GM18498 (cell line): ENCODE data around the gene ZNF469.

Experiments
- ATAC-seq: cut with Tn5 transposase; IDR thresholded peaks from one replicate; pipeline ENCODE4 v1.9.1; 2021; ENCODE audit warnings: mild to moderate bottlenecking, moderate library complexity; ENCODE audit not compliant: unreplicated experiment

ZNF469 gene

DNA sequence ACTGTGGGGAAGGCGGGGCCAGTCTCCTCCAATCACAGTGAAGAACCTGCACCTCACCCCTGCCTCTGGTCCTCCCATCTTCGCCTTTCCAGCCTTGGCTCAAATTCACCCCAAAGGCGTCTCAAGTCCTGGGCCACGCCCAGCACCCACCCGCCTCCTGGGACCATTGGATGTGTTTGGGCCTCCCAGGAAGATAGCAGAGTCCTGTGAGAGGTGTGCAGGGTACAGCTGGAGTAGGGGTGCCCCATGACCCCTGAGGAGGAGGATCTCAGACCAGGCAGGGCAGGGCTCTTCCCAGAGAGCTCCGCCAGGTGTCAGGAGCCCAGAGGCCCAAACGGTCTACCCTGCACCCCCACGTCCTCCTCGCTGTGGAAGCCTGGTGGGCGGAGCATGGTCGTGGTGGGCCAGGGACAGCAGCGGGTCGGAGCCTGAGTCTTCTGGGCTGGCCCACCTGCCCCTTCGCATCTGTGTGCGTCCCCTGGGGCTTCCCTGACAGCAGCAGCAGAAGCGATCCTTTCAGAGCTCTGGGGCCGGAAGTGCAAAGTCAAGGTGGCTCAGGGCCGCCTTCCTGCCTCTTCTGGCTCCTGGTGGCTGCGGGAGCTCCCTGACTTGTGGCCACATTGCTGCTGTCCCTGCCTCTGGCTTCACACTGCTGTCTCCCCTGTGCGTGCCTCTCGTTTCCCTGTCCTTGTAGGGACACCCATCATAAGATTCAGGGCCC lies 34.9 kb upstream of the ZNF469 start:
- ATAC-seq, result no peak

DNA sequence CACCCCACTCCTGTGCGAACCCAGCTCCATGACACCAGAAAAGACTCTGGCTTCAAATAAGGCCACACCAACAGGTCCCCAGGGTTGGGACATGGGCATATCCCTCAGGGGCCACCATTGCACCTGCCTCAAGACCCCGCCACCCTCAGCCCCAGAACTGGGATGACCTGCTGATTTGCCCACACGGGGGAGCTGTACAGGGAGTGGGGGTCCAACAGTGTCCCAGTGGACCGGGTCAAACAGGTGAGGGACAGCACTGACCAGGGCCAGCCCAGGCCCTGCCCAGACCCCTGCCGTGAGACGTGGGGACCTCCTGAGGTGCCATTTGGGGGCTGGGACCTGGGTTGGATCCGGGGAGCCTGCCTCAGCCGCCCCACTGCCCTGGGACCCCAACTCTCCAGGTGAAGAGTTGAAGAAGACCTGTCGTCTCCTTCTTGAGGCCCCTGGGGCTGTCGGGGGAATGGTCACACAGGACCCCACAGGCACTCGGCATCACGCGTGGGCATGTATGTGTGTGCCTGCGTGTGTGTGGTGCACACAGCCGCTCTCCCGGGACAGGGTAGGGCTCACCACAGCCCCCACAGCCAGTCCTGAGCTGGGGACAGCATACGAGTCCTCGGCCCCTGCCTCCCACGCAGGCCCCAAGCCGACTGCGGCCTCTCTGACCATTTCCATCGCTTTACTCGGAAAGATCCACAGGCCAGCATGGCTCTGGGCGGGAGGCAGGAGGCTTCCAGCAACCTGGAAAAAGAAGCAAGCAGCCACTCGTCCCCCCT lies 34.2 kb upstream of the ZNF469 start:
- ATAC-seq, result no peak

DNA sequence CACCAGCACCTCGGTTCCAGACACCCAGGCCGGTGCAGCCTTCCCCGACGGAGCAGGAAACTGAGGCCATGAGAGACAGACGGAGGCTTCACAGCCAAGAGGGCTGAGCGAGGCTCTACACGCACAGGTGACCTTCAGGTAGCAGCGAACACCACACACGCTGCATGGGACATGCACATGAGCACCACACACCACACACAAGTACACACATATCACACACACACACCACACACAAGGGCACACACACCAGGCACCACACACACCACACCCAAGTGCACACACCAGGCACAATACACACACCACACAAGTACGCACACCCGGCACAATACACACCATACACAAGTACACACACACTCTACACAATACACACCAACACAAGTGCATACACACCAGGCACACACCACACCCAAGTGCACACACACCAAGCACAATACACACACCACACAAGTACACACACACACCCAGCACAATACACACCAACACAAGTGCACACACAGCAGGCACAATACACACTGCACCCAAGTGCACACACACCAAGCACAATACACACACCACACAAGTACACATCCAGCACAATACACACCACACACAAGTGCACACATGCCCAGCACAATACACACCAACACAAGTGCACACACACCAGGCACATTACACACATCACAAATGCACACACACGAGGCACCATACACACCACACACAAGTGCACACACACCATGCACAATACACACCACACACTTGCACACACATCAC lies 33.4 kb upstream of the ZNF469 start:
- no peak for ATAC-seq

DNA sequence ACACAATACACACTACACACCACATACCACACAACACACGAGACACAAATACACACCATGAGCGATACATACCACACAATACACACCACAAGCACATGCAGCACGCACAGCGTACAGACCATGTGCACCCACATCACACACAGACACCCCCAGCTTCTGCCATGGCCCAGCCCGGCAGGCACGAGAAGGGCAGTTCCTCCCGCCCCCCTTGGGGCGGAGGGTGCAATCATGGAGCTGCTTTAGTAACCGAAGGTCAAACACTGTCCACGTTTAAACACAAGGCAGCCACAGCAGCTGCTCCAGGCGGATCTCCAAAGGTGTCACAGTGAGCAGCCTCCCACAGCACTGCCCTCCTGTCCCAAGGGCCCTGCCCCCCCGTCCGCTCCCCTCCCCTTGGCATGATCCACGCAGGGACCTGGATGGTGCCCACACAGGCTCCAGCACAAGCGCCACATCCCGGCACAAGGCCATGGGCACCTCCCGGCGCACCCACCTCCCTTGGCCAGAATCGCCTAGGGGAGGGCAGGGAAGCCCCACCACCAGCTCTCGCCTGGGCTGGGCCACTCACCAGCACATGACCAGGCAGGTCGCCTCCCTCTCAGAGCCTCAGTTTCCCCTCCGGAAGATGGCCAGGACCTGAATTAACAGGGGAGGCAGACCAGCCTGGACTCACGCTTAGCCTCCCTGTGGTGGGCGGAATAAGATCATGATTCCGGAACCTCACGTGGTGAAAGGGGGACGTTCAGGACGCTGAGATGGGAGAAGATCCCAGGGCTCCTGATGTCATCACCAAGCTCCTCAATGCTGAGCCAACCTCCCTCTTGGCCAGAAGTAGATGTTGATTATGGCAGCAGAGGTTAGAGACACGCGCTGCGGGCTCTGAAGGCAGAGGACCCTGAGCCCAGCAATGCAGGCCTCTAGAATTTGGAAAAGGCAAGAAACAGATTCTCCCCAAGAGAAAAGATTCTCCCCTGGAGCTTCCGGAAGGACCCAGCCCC lies 32.6 kb upstream of the ZNF469 start:
- ATAC-seq, result no peak

DNA sequence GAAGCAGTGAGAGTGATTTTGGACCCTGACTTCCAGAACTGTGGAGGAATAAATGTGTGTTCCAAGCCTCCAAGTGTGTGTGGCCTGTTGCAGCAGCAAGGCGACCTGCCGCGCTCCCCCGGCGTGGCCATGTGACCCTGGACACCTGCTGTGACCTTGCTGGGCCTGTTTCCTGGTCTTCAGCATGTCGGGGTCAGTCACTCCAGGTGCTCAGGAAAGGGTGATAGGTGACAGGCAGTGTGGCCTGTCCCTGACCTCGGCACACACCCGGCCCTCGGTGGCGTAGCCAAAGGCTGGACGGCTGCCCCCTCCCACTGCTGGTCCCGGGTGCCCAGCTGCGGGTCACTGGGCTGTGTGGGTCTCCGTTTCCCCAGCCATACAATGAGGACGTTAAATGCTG lies 31.8 kb upstream of the ZNF469 start:
- ATAC-seq, result no peak

DNA sequence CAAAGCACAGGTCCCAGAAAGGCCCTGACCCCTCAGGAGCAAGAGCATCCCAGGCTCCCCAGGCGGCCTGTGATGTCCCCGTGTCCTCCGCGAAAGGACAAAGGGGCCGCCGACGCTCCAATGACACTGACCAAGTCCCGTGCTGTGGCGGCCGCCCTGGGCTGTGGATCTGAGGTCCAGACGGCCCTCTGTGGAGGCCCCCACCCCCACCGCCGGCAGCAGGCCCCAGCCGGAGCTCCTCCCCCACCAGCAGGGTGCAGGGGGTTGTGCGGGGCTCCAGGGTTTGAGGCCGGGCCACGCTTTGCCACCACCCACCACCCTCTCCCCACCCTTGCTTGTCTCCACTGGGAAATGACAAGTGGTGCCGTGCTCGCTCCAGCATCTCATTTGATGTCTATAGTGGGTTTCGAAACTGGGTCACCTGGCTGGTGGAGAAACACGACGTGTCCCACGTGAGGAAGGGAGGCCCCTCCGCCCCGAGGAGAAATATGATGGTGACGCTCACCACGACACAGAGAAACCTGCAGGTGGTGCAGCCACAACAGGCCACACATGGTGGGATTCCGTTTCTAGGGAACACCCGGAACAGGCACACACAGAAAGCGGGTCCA lies 31.2 kb upstream of the ZNF469 start:
- no peak for ATAC-seq

DNA sequence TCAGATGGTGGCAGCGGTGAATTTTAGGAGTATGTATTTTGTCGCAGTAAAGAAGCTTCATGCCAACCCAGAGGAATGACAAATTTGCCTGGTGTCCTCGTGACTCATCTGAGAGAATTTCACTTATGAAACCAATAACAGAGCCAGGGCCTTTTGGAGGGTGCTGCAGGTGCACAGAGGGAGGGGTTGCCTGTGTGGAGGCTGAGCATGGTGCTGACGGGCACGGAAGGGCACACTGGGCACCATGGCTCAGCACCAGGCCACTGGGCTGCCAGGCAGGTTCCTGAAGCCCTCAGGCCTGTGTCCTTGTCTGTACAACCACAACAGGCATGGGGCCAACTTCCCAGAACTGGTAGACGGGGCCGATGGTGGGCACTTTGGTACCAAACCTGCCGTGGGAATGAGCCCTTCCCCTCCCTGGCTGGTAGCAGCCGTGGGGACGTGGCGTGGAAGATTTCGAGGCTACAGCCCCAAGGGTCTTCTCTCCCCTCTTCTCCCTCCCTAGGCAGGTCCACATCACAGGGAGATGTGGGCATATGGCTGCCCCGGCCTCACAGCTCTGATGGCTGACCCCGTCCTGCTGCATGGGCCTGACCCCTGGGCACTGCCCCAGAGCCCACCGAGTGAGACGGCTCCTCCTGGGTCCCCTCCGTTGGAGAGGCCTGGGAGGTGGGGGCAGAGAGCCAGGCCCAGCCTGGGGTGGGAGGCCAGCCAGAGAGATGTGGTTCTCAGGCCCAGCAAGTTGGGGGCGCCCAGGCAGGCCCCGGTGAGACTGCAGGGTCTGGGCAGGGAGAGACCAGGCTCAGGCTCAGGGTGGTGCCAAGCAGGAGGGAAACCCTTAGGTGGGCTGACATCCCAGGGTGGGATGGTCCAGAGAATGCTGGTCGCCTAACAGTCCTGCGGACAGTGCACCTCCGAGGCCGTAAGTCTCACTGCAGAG lies 30.2 kb upstream of the ZNF469 start:
- ATAC-seq, result no peak

DNA sequence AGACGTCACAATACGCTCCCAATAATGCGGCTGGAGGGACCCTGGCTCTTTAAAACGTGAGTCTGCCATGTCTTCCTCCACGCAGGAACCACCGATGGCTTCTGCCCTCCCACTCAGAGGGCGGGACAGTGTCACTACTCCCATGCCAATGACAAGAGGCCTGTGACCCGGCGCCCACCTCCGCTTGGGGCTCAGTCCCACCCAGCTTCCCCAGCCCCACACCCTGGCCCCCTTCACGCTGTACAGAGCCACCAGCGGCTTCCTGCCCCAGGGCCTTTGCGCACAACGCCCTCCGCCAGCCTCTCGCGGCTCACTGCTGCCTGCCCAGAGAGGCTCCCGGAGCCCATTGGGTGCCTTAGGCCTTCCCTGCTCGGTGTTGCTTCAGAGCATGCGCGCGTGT lies 29.5 kb upstream of the ZNF469 start:
- no peak for ATAC-seq

DNA sequence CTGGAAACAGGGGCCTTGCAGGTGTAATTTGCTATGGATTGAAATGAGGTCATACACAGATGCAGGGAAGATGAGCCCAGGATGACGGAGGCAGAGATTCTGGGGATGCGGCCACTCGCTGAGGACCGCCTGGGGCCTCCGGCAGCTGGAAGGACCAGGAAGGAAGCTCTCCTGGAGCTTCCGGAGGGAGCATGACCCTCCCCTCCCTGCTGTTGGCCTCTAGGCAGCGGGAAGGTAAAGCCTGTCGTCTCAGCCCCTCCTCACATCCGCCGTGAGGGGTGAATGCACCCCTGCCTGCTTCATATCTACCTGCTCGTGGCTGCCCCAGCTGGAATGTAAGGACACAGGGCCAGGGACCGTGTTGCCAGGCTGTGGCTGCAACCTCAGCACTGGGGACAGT lies 29.1 kb upstream of the ZNF469 start:
- no peak for ATAC-seq

DNA sequence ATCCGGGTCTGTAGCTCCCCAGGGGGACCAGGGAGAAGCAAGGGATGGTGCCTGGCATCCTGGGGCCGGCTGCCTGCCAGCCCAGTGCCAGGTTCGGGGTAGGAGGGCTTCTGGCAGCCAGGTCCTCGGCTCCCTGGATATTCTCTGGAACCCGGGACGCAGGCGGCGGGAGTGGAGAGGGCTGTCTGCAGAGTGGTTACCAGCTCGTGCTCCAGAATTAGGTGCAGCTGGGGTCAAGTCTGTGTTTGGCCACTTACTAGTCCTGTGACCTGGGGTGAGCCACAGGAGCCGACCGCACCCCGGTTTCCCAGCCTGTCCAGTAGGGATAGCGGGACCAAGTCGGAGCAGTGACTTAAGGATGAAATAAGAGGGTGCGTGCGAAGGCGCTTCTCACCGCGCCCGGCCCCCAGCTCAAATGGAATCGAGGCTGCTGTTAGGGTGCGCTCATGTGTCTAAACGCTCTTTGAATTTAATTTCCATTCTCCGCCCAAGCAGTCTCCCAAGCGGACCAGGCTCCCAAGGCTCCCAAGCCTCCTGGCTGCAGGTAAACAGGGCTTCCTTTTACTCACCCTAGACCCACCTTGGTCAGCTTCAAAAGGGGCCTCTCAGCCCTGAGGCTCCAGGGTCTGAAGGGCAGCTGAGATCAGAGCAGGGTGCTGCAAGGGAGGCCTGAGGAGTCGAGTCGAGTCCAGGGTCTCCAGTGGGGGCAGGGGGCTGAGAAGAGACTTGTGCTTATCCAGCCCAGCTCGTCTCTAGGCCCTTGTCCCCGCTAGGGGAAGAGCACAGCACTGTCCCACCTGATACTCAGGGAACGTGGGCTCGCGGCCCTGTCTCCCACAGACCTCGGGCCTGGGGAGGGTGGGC lies 28.3 kb upstream of the ZNF469 start:
- ATAC-seq, result no peak

DNA sequence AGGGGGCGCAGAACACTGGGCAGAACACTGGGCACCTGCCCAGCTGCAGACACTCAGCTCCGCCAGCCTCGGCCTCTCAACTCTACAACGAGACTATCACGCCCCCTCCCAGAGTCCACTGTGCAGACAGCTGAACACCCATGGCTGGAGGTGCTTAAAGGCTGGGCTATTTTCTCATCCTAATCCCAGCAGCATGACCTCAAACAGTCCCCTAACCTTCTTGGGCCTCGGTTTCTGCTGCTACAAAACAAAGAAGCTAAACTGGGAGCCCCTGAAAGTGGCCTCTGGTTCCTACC lies 27.7 kb upstream of the ZNF469 start:
- ATAC-seq, result no peak

DNA sequence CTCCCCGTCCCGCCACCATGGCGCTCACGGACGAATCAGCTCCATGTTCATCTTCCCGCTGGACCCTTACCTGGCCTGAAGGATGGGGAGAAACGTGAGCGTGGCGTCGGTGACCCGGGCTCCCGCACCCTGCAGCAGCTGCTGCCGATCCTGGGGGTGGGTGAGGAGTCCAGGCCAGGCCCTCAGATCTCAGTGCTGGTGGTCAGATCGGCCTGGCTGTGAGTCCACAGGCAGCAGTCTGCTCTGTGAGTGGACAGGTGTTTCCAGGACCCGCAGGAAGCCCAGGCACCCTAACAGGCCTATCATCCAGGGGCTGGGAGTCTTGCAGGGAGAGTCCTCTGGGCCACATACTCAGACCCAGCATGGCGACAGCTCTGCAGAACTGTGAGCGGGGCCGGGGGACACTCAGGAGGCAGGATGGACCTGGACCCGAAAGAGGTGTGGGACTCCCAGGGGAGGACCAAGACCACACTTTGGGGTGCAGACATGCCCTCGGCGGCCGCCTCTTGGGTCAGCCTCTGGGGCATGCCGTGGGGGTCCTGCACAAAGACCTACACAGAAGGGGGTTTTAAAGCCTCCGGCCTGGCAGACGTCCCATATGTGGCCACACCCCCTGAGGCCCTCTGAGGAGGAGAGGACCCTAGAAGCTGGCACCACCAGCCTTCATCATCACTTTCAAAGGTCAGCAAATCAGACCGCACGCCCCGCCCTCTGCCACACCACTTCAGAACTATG lies 27.2 kb upstream of the ZNF469 start:
- no peak for ATAC-seq

DNA sequence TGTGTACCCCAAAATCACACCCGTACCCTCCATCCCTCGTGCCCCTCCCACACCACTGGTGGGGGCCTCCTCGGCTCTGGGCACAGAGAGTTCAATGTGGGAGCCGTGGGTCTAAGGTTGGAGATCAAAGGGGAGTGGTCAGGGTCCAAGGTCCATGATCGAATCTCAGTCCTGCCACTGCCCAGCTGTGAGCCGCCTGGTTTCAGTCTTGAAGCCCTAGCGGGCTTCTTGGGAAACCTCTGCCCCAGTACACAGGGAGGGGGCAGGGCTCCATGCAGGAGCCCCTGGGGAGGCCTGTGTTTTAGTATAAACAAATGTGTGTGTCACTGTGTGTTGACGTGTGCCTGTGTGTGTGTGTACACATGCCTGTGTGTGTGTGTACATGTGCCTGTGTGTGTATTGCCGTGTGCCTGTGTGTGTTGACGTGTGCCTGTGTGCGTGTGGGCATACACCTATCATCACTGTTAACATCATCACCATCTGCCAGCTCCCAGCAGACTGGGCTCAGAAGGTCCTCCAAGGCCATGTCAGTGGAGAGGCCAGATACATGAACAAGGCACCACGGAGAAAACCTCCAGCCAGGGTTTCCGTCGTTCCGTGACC lies 26.5 kb upstream of the ZNF469 start:
- ATAC-seq, result no peak

DNA sequence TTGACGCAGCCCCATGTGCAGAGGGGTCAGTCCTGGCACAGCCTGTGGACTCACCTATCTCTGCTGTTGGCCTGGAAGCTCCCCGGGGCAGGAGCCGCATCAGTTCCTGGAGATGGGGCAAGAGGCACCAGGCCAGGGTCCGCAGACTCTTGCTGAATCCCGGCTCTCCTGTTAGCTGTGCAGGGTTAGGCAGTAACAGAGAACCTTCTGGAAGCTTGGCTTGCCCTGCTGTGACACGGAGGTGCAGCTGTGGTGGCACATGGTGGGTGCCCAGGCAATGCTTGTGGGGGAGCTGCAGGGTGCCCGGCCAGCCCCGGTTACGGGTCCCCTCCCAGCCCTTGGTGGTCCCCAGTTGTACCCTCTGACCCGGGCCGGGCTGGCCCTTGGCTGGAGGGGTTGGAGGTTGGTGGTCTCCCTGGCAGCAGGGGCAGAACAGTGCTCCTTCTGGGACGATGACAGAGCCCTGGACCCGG lies 26.0 kb upstream of the ZNF469 start:
- no peak for ATAC-seq

DNA sequence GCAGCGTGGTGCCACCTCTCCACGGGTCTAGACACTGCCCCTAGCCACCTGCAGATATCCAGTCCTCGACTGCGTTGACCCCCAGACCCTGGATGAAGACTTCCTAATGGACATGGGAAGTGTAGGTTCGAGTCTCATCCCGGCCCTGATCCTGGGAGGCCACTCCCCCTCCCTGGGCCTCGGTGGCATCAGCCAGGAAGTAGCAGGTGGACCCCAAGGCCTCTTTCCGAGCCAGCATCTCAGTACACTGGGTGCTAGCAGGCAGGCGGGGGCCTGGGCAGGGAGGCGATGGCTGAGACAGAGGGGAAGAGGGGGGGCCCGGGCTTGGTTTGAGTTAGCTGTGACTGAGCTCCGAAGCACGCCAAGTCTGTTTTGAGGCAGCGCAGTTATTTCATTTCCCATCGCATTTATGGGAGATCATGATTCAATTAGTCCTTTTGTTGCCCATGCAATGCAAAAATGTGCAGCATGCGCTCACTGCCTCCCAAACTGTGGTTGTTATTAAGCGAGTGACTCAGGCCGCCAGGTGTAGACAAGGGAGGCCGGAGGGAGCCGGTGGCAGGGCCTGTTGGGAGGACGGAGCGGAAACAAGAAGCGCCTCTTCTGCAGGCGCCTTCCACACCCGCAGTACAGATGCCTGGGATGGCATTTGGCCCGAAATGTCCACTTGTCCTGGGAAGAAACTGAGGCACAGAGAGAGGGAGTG lies 25.3 kb upstream of the ZNF469 start:
- ATAC-seq, result no peak

DNA sequence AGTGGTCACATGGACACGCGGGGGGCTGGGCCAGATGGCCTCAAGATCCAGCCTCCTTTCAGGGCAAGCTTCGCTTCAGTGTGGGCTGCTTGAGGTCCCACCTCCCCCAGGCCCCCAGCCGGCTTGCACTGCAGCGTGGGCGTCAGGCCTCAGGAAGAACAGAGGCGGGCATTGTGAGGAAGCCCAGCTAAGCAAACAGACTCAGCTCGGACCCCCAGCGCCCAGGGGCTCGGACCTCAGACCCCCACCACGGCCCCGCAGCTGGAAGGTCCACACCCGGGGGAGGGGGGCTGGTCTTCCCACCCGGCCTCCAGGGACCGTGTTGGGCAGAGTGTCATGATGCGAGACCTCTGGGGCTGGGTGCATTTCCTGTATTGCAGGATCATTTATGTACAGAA lies 24.7 kb upstream of the ZNF469 start:
- no peak for ATAC-seq

DNA sequence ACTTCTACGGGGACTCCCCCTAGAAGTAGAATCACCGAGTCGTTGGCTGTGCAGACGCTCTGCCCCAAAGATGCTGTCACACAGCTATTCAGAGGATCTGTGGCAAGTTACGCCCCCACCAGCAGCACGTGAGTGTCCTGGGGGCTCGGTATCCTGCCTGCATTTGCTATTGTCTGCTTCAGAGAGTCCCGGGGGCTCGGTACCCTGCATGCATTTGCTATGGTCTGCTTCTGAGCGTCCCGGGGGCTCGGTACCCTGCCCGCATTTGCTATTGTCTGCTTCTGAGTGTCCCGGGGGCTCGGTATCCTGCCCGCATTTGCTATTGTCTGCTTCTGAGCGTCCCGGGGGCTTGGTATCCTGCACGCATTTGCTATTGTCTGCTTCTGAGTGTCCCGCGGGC lies 23.8 kb upstream of the ZNF469 start:
- no peak for ATAC-seq
